ENCODE measurements around the gene DUS3L.

DNA sequence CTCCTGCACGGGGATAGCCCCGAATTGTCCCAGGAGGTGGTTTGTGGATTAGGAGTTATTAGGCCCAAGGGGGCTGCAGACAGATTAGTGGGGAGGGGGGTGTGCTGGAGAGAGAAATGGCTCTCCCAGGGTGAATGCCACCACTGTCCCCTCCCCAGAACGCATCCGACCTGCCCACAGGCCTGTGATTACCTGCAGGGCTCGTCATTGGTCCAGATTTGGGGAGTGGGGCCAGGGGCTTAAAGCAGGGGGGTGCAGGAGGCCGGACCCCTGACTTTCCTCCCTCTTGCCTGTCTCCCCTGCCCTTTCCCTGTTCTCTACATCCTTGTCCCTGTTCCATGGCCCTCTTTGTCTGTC lies 15.1 kb upstream of the DUS3L start:
- TF ChIP-seq POLR2AphosphoS5 (IDR thresholded peaks at IDR 0.05; ENCODE audit: insufficient read depth in 1 of 2, low read depth in 1 of 2) = no peak
- TF ChIP-seq, protein P1, sequence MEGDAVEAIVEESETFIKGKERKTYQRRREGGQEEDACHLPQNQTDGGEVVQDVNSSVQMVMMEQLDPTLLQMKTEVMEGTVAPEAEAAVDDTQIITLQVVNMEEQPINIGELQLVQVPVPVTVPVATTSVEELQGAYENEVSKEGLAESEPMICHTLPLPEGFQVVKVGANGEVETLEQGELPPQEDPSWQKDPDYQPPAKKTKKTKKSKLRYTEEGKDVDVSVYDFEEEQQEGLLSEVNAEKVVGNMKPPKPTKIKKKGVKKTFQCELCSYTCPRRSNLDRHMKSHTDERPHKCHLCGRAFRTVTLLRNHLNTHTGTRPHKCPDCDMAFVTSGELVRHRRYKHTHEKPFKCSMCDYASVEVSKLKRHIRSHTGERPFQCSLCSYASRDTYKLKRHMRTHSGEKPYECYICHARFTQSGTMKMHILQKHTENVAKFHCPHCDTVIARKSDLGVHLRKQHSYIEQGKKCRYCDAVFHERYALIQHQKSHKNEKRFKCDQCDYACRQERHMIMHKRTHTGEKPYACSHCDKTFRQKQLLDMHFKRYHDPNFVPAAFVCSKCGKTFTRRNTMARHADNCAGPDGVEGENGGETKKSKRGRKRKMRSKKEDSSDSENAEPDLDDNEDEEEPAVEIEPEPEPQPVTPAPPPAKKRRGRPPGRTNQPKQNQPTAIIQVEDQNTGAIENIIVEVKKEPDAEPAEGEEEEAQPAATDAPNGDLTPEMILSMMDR (IDR thresholded peaks at IDR 0.05) = no peak
